RWPE2 (cell line): Measurements from ENCODE around the gene SMCR8.

Experiments used
- ATAC-seq: fragments of 200-7000 bp; cut with Tn5 transposase; 3 replicates; pipeline ENCODE4 v1.9.1; 2021; ENCODE audit warnings: low read depth
- DNase-seq: peaks from one replicate; pipeline ENCODE4 v3.0.0-alpha.2; 2020; ENCODE audit warnings: low spot score
- H3K27ac ChIP-seq: fragments of 450-650 bp; 2 replicates; pipeline ENCODE4 v1.5.1; 2017; ENCODE audit warnings: mild to moderate bottlenecking; ENCODE audit not compliant: poor library complexity, severe bottlenecking
- H3K27me3 ChIP-seq: fragments of 250-450 bp; sonication (Bioruptor Pico); 2 replicates; pipeline ENCODE4 v1.5.1; 2021; ENCODE audit warnings: mild to moderate bottlenecking, moderate library complexity; ENCODE audit not compliant: insufficient read depth, poor library complexity, severe bottlenecking
- H3K36me3 ChIP-seq: fragments of 250-450 bp; sonication (Bioruptor Pico); 2 replicates; pipeline ENCODE4 v1.5.1; 2020; ENCODE audit warnings: low read depth, mild to moderate bottlenecking, moderate library complexity
- H3K4me1 ChIP-seq: fragments of 250-450 bp; sonication (Bioruptor Pico); 2 replicates; pipeline ENCODE4 v1.5.1; 2021; ENCODE audit warnings: mild to moderate bottlenecking, moderate library complexity; ENCODE audit not compliant: insufficient read depth, poor library complexity, severe bottlenecking
- H3K4me3 ChIP-seq: fragments of 250-450 bp; sonication (Bioruptor Pico); 2 replicates; pipeline ENCODE4 v1.5.1; 2021; ENCODE audit warnings: mild to moderate bottlenecking, moderate library complexity; ENCODE audit not compliant: severe bottlenecking
- H3K9me3 ChIP-seq: fragments of 250-450 bp; sonication (Bioruptor Pico); 2 replicates; pipeline ENCODE4 v1.5.1; 2021; ENCODE audit warnings: mild to moderate bottlenecking, moderate library complexity; ENCODE audit not compliant: severe bottlenecking
- TF ChIP-seq, protein P1 (sequence below): fragments of 450-650 bp; IDR thresholded peaks from one replicate; pipeline ENCODE4 v1.5.1; 2017; ENCODE audit warnings: mild to moderate bottlenecking, moderate library complexity; ENCODE audit not compliant: poor library complexity, severe bottlenecking

Gene SMCR8

DNA sequence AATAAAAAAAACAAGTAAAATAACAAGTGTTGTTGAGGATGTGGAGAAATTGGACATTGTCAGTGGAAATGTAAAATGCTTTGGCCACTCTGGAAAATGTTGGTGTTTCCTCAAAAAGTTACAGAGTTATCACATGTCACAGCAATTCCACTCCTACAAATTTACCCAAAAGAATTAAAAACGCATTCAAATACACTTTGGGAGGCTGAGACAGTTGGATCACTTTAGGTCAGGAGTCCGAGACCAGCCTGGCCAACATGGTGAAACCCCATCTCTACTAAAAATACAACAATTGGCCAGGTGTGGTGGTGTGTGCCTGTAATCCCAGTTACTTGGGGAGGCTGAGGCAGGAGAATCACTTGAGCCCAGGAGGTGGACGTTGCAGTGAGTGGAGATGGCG lies 5.9 kb upstream of the SMCR8 start:
- Histone ChIP-seq H3K4me1 (peaks cover 6% of the 10 kb centered on the region), H3K27ac (no peak overlapping the region), H3K36me3 (peaks cover 92% of the 10 kb centered on the region), H3K4me3 (no peak overlapping the region), H3K27me3 (no peaks in the 10 kb centered on the region), H3K9me3 (peaks cover 2% of the 10 kb centered on the region)
- ATAC-seq (no peak), DNase-seq (no peak)
- TF ChIP-seq, protein P1, sequence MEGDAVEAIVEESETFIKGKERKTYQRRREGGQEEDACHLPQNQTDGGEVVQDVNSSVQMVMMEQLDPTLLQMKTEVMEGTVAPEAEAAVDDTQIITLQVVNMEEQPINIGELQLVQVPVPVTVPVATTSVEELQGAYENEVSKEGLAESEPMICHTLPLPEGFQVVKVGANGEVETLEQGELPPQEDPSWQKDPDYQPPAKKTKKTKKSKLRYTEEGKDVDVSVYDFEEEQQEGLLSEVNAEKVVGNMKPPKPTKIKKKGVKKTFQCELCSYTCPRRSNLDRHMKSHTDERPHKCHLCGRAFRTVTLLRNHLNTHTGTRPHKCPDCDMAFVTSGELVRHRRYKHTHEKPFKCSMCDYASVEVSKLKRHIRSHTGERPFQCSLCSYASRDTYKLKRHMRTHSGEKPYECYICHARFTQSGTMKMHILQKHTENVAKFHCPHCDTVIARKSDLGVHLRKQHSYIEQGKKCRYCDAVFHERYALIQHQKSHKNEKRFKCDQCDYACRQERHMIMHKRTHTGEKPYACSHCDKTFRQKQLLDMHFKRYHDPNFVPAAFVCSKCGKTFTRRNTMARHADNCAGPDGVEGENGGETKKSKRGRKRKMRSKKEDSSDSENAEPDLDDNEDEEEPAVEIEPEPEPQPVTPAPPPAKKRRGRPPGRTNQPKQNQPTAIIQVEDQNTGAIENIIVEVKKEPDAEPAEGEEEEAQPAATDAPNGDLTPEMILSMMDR, result no peak

DNA sequence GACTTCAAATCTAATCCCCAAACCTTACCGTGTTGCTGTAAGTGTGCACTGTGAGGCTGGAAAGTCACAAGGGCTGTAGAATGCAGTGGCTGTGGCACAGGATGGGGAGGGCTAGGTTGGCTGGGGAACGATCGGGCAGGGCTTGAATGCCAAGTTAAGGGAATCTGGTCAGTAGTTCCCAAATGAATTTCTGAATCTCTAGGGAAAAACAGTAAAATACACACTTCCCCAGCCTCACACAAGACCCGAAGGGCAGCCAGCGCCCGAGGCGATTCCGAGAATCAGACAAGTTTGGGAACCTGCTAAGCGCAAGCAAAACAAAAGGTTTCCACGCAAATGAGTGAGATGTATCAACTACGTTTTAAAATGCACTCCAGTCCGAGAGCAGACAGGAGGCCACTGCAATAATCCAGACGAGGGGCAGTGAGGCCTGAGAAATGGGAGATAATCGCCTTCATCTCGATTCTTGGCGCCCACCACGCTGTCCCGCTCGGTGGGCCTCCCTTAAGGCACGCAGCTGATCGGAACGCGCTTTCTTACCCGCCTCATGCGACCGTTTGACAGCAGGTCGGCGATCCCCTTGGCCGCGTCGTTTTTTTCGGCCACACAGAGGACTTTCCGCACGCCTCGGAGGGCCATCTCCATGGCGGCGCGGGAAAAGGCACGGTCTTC lies 898 bp upstream of the SMCR8 start:
- peaks cover 61% of the 10 kb centered on the region for H3K36me3 ChIP-seq
- no peak; the same call in 2 of the 3 replicates for ATAC-seq
- H3K9me3 ChIP-seq, result no peaks in the 10 kb centered on the region
- peak overlapping the region; percentile 52 for H3K27ac ChIP-seq
- TF ChIP-seq, protein P1, result no peak
- peak overlapping the region; percentile 64 for H3K4me3 ChIP-seq
- no peak for DNase-seq
- no peaks in the 10 kb centered on the region for H3K27me3 ChIP-seq
- H3K4me1 ChIP-seq, result peaks cover 14% of the 10 kb centered on the region

DNA sequence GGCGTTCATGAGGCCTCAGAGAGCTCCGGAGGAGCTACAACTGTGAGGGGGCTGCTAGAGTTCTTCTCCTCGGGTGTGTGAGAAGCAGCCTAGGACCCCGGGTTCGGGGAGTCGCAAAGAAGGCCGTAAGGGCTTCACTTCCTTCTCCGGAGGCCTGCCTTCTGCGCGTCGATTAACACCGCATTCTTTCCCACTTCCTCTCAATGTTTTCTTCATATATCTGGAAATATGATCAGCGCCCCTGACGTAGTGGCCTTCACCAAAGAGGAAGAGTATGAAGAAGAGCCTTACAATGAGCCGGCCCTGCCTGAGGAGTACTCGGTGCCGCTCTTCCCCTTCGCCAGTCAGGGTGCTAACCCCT lies 449 bp downstream of the SMCR8 start:
- TF ChIP-seq, protein P1, result no peak
- DNase-seq, result no peak
- H3K27ac ChIP-seq, result peak overlapping the region; percentile 52
- H3K4me3 ChIP-seq, result peak overlapping the region; percentile 64
- H3K27me3 ChIP-seq, result no peaks in the 10 kb centered on the region
- no peak for ATAC-seq
- H3K4me1 ChIP-seq, result peaks cover 14% of the 10 kb centered on the region
- peaks cover 59% of the 10 kb centered on the region for H3K36me3 ChIP-seq
- no peaks in the 10 kb centered on the region for H3K9me3 ChIP-seq

DNA sequence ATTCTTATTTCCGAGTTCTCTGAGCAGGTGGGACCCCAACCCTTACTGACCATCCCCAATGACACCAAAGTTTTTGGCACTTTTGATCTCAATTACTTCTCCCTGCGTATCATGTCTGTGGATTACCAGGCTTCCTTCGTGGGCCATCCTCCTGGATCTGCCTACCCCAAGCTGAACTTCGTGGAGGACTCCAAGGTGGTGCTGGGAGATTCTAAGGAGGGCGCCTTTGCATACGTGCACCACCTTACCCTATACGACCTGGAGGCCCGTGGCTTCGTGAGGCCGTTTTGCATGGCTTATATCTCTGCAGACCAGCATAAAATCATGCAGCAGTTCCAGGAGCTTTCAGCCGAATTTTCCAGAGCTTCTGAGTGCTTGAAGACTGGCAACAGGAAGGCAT lies 868 bp downstream of the SMCR8 start:
- Histone ChIP-seq H3K9me3 (no peaks in the 10 kb centered on the region), H3K36me3 (peaks cover 56% of the 10 kb centered on the region), H3K4me3 (peak overlapping the region; percentile 64), H3K27me3 (no peaks in the 10 kb centered on the region), H3K4me1 (peaks cover 14% of the 10 kb centered on the region), H3K27ac (no peak overlapping the region)
- ATAC-seq (no peak), DNase-seq (no peak)
- TF ChIP-seq, protein P1, result no peak

DNA sequence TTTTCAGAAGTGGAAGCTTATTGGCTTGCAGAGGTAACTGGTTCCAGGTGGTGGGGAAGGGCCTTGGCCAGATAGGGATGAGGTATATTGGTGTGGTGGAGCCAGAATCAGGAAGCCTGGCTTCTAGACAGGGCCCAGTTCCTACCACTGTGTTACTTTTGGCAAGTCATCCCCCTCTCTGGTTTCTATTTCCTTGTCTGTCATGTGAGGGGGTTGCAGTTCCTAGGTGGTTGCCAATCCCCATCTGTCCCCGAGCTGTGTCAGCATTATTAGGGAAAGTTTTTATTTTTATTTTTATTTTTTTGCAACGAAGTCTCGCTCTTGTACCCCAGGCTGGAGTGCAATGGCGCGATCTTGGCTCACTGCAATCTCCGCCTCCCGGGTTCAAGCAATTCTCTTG lies 3.0 kb downstream of the SMCR8 start:
- no peak overlapping the region for H3K27ac ChIP-seq
- H3K4me3 ChIP-seq, result no peak overlapping the region
- no peak for ATAC-seq

More for the DNA sequence above, 3.0 kb downstream of the SMCR8 start:
- Histone ChIP-seq H3K27me3 (no peaks in the 10 kb centered on the region), H3K4me1 (peaks cover 13% of the 10 kb centered on the region), H3K9me3 (no peaks in the 10 kb centered on the region), H3K36me3 (peaks cover 50% of the 10 kb centered on the region)
- TF ChIP-seq, protein P1, result no peak
- DNase-seq, result no peak
